Adipocyte (in vitro differentiated cells): ENCODE results near the gene NCS1.
"Not testable (repeated sequence)": the region's sequence is repeated elsewhere in the genome, so short reads cannot be mapped to it uniquely, and the experiment has no call there.

ENCODE experiments used
- DNase-seq: peaks from one replicate; pipeline ENCODE4 v3.0.0-alpha.2; 2015; ENCODE audit warnings: low read depth
- H3K27me3 ChIP-seq: replicated peaks from 2 replicates; pipeline ENCODE4 v1.7.0; 2013; ENCODE audit warnings: mild to moderate bottlenecking, low read length, moderate library complexity; ENCODE audit not compliant: control insufficient read depth, insufficient read depth
- H3K36me3 ChIP-seq: 2 replicates; pipeline ENCODE4 v1.7.0; 2013; ENCODE audit warnings: low read length, mild to moderate bottlenecking, moderate library complexity; ENCODE audit not compliant: control insufficient read depth, insufficient read depth, severe bottlenecking
- H3K4me1 ChIP-seq: 2 replicates; pipeline ENCODE4 v1.7.0; 2013; ENCODE audit warnings: mild to moderate bottlenecking, low read length, moderate library complexity; ENCODE audit not compliant: control insufficient read depth, insufficient read depth
- H3K4me3 ChIP-seq: 2 replicates; pipeline ENCODE4 v1.7.0; 2013; ENCODE audit warnings: mild to moderate bottlenecking, low read length, moderate library complexity
- H3K9ac ChIP-seq: 2 replicates; pipeline ENCODE4 v1.7.0; 2013; ENCODE audit warnings: mild to moderate bottlenecking, low read length, moderate library complexity
- H3K9me3 ChIP-seq: 2 replicates; pipeline ENCODE4 v1.7.0; 2013; ENCODE audit warnings: mild to moderate bottlenecking, low read length, moderate library complexity; ENCODE audit not compliant: control insufficient read depth

NCS1 gene

DNA sequence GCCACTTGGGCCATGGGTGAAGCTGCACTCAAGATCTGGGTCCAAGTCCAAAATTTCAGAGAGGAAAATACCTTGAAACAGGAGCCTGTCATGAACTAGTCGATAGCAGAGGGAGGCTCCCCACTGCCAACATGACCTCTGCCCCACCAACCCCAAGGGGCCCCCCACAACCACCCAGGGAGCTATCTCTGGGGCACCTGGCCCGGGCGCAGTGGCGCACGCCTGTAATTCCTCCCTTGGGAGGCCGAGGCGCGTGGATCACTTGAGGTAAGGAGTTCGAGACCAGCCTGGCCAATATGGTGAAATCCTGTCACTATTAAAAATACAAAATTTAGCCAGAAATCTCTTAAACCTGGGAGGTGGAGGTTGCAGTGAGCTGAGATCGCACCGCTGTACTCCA lies 73.3 kb downstream of the NCS1 start:
- no peaks in the 10 kb centered on the region for H3K36me3 ChIP-seq

GRCh38 chr9:130246126-130246525 lies 73.9 kb downstream of the NCS1 start:
- Histone ChIP-seq H3K4me1 (no peaks in the 10 kb centered on the region), H3K4me3 (no peak overlapping the region), H3K9me3 (peaks cover 12% of the 10 kb centered on the region), H3K9ac (no peak overlapping the region), H3K36me3 (no peaks in the 10 kb centered on the region), H3K27me3 (peaks cover 14% of the 10 kb centered on the region)
- DNase-seq: no peak

More for the DNA sequence above, 73.3 kb downstream of the NCS1 start:
- peaks cover 6% of the 10 kb centered on the region for H3K9me3 ChIP-seq
- DNase-seq: no peak
- peaks cover 8% of the 10 kb centered on the region for H3K27me3 ChIP-seq
- H3K4me1 ChIP-seq: peaks cover under 1% of the 10 kb centered on the region
- no peak overlapping the region for H3K9ac ChIP-seq
- no peak overlapping the region for H3K4me3 ChIP-seq

GRCh38 chr9:130254747-130255630 lies 82.8 kb downstream of the NCS1 start:
- Histone ChIP-seq H3K9ac (no peak overlapping the region), H3K4me3 (no peak overlapping the region), H3K36me3 (no peaks in the 10 kb centered on the region), H3K9me3 (peaks cover 16% of the 10 kb centered on the region), H3K27me3 (peaks cover 29% of the 10 kb centered on the region), H3K4me1 (no peaks in the 10 kb centered on the region)
- DNase-seq: no peak

- no peaks in the 10 kb centered on the region for H3K36me3 ChIP-seq
- H3K4me1 ChIP-seq: no peaks in the 10 kb centered on the region
- H3K9ac ChIP-seq: no peak overlapping the region
- no peak overlapping the region for H3K4me3 ChIP-seq
- peaks cover 9% of the 10 kb centered on the region for H3K9me3 ChIP-seq
- H3K27me3 ChIP-seq: peaks cover 24% of the 10 kb centered on the region
- no peak for DNase-seq
Measured at GRCh38 chr9:130255631-130256134, 83.5 kb downstream of the NCS1 start.

DNA sequence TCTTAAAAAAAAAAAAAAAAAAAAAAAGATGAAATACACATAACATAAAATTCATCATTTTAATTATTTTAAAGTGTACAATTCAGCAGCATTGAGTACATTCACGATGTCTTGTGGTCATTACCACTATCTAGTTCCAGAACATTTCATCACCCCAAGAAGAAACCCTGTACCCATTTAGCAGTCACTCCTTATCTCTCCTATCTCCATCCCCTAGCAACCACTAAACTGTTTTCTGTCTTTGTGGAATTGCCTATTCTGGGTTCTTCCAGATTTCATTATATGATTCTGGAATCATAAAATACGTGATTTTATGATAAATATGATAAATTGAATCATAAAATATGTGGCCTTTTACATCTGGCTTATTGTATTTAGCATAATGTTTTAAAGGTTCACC lies 84.4 kb downstream of the NCS1 start:
- Histone ChIP-seq H3K4me1 (peaks cover 3% of the 10 kb centered on the region), H3K27me3 (peaks cover 18% of the 10 kb centered on the region), H3K4me3 (no peak overlapping the region), H3K9ac (no peak overlapping the region), H3K9me3 (peaks cover 3% of the 10 kb centered on the region), H3K36me3 (no peaks in the 10 kb centered on the region)
- DNase-seq: no peak

GRCh38 chr9:130258137-130258536 lies 85.9 kb downstream of the NCS1 start:
- H3K4me3 ChIP-seq, H3K9ac ChIP-seq, H3K9me3 ChIP-seq, H3K4me1 ChIP-seq, H3K36me3 ChIP-seq, DNase-seq: not testable (repeated sequence)
- peaks cover 26% of the 10 kb centered on the region for H3K27me3 ChIP-seq

GRCh38 chr9:130259044-130259443 lies 86.8 kb downstream of the NCS1 start:
- no peaks in the 10 kb centered on the region for H3K36me3 ChIP-seq
- no peak overlapping the region for H3K9ac ChIP-seq
- peaks cover 35% of the 10 kb centered on the region for H3K27me3 ChIP-seq
- DNase-seq: no peak
- no peak overlapping the region for H3K4me3 ChIP-seq
- H3K4me1 ChIP-seq: peaks cover 3% of the 10 kb centered on the region
- H3K9me3 ChIP-seq: peaks cover 3% of the 10 kb centered on the region

DNA sequence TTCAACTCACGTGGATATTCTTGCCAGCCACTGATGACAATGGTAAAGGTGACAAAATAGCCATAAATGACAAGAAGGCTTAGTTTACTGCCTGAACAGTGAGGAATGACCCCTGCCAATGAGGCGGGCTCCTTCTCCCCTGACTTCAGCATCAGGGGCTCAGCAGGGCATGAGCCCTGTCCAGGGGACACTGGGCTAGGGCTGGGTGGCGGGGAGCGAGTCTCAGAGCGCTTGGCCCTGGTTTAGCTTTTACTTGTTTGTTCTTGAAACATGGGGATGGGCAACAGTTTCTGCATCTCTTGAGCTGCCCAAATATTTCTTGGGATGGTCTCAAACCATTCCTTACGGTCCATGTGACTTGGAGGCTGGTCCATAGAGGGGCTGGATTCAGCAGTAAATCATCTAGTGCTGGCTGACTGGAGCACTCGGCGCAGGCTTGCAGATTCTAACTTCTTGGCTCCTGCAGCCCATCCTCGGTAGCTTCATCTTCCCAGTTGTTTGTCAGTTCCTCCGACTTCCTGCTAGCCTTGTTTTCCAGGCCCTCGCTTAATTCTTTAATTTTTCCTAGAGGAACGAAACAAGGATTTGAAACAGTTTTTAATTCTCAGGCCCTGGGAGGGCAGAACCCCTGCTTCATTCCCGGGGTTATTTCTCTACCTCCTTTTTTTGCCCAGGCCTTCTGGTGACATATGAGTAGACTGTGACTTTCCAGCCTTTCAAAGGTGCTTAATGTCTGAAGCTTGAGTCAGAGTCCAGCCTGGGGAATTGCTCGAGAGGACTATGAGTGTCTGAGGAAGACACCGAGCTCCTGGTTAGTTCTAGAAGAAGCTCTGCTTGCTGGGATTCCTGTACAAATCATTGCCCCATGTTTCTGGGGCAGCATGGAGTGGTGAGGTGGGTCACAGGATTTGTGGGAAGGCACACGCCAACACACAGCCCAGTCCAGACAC lies 88.9 kb downstream of the NCS1 start:
- DNase-seq: no peak
- Histone ChIP-seq H3K9me3 (peaks cover 3% of the 10 kb centered on the region), H3K27me3 (peaks cover 39% of the 10 kb centered on the region)

GRCh38 chr9:130262061-130262745 lies 90.0 kb downstream of the NCS1 start:
- no peak for DNase-seq
- peaks cover 3% of the 10 kb centered on the region for H3K4me1 ChIP-seq
- H3K27me3 ChIP-seq: peaks cover 44% of the 10 kb centered on the region
- H3K36me3 ChIP-seq: no peaks in the 10 kb centered on the region
- H3K4me3 ChIP-seq: no peak overlapping the region
- peaks cover 3% of the 10 kb centered on the region for H3K9me3 ChIP-seq
- H3K9ac ChIP-seq: no peak overlapping the region

More for the DNA sequence above, 88.9 kb downstream of the NCS1 start:
- peaks cover 3% of the 10 kb centered on the region for H3K4me1 ChIP-seq
- no peak overlapping the region for H3K9ac ChIP-seq
- H3K36me3 ChIP-seq: no peaks in the 10 kb centered on the region
- H3K4me3 ChIP-seq: no peak overlapping the region

DNA sequence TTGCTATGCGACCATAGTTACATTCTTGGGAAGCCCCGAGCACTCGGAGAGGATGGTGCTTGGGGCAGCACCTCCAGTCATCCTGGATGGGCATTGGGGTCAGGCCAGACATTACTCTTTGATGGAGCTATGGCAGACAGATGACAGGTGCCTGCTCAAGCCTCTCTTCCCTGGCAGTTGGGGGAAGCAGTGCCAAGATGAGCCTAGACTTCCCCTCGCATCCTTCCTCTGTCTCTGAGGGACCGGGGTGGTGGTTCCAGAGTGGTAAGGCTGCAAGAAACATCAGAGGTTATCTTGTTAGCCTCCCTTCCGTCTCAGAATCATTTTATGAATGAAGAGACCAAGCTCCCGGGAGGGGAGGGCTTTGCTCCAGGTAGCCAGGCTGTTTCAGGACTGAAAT lies 90.6 kb downstream of the NCS1 start:
- Histone ChIP-seq H3K27me3 (peaks cover 44% of the 10 kb centered on the region), H3K4me1 (peaks cover 3% of the 10 kb centered on the region), H3K4me3 (no peak overlapping the region), H3K9ac (no peak overlapping the region), H3K36me3 (no peaks in the 10 kb centered on the region), H3K9me3 (peaks cover 3% of the 10 kb centered on the region)
- no peak for DNase-seq
